Hepatocyte (in vitro differentiated cells): ENCODE measurements around the gene TXN2. TPM values are rescaled to one million over a fixed set of nuclear protein-coding genes. Genes with fewer than 3 reads are reported as not detected.
A peak's percentile ranks its signal among the peaks of the same experiment; 100 is the strongest.

ENCODE experiments used
- DNase-seq: peaks from one replicate; pipeline ENCODE4 v3.0.0-alpha.2; 2016; ENCODE audit warnings: low spot score
- H2AFZ ChIP-seq: fragments of 200-600 bp; sonication (generic); 2 replicates; pipeline ENCODE4 v1.6.0; 2016; ENCODE audit warnings: antibody characterized with exemption, mild to moderate bottlenecking
- H3K27ac ChIP-seq: fragments of 200-600 bp; sonication (generic); 2 replicates; pipeline ENCODE4 v1.5.1; 2016; ENCODE audit warnings: mild to moderate bottlenecking
- H3K27me3 ChIP-seq: fragments of 200-600 bp; sonication (generic); 2 replicates; pipeline ENCODE4 v1.6.1; 2016
- H3K36me3 ChIP-seq: fragments of 200-600 bp; sonication (generic); replicated peaks from 2 replicates; pipeline ENCODE4 v1.5.1; 2016; ENCODE audit warnings: low read depth; ENCODE audit not compliant: insufficient read depth
- H3K4me1 ChIP-seq: fragments of 200-600 bp; sonication (generic); 2 replicates; pipeline ENCODE4 v1.5.1; 2016; ENCODE audit warnings: mild to moderate bottlenecking, moderate library complexity; ENCODE audit not compliant: insufficient read depth
- H3K4me2 ChIP-seq: fragments of 200-600 bp; sonication (generic); 2 replicates; pipeline ENCODE4 v1.6.0; 2016
- H3K4me3 ChIP-seq: fragments of 200-600 bp; sonication (generic); 2 replicates; pipeline ENCODE4 v1.5.1; 2016; ENCODE audit warnings: mild to moderate bottlenecking
- H3K79me2 ChIP-seq: fragments of 200-600 bp; sonication (generic); 2 replicates; pipeline ENCODE4 v1.6.0; 2017; ENCODE audit warnings: mild to moderate bottlenecking
- H3K9me2 ChIP-seq: fragments of 200-600 bp; sonication (generic); replicated peaks from 2 replicates; pipeline ENCODE4 v1.6.0; 2017; ENCODE audit warnings: mild to moderate bottlenecking; ENCODE audit not compliant: insufficient read depth
- H3K9me3 ChIP-seq: fragments of 200-600 bp; sonication (generic); 2 replicates; pipeline ENCODE4 v1.5.1; 2016; ENCODE audit warnings: low read depth, mild to moderate bottlenecking
- H4K20me1 ChIP-seq: fragments of 200-600 bp; sonication (generic); 2 replicates; pipeline ENCODE4 v1.6.0; 2016; ENCODE audit warnings: mild to moderate bottlenecking; ENCODE audit not compliant: insufficient read depth, poor library complexity, severe bottlenecking
- CTCF ChIP-seq: fragments of 200-600 bp; sonication (generic); IDR thresholded peaks from 2 replicates; pipeline ENCODE4 v1.5.1; 2016; ENCODE audit warnings: antibody characterized with exemption, mild to moderate bottlenecking; ENCODE audit not compliant: poor library complexity
- EZH2 ChIP-seq: fragments of 200-600 bp; sonication (generic); IDR thresholded peaks from 2 replicates; pipeline ENCODE4 v1.6.1; 2016; ENCODE audit warnings: antibody characterized with exemption, mild to moderate bottlenecking, borderline replicate concordance
- EZH2phosphoT487 ChIP-seq: fragments of 200-600 bp; sonication (generic); IDR thresholded peaks from one replicate; pipeline ENCODE4 v1.6.1; 2018; ENCODE audit warnings: antibody characterized with exemption, mild to moderate bottlenecking, low read depth, moderate library complexity; ENCODE audit not compliant: unreplicated experiment, severe bottlenecking
- WGBS: methylation state at CpG from one replicate; pipeline ENCODE4 v1.1.6; 2016; ENCODE audit warnings: low lambda C conversion rate; ENCODE audit errors: missing lambda C conversion rate; 5-methylcytosine and 5-hydroxymethylcytosine counted together
- polyA plus RNA-seq: library from polyadenylated mRNA; unstranded; fragments of >200 nt; fragmentation: Nextera tagmentation; extraction: Ambion mirVana; gene quantifications from 2 replicates; pipeline ENCODE4 v1.2.1, GENCODE V29; 2016
- total RNA-seq: library from RNA; depleted of rRNA; stranded (reverse); fragments of >200 nt; gene quantifications from 2 replicates; pipeline ENCODE4 v1.2.3, GENCODE V29; 2014

The TXN2 gene
- total and polyA plus RNA-seq, 2 experiments from 2014 or later: 42.6 to 129 TPM

GRCh38 chr22:36492109-36492508 is 10.7 kb upstream of the TXN2 start:
- no peaks in the 10 kb centered on the region for H4K20me1 ChIP-seq
- no peaks in the 10 kb centered on the region for H3K4me1 ChIP-seq
- H3K9me3 ChIP-seq: no peaks in the 10 kb centered on the region
- H3K36me3 ChIP-seq: no peaks in the 10 kb centered on the region
- TF ChIP-seq CTCF (no peak), EZH2phosphoT487 (no peak), EZH2 (no peak)
- no peak for DNase-seq
- no peak overlapping the region for H3K4me2 ChIP-seq
- H3K27me3 ChIP-seq: no peaks in the 10 kb centered on the region
- H2AFZ ChIP-seq: no peak overlapping the region
- H3K27ac ChIP-seq: no peak overlapping the region
- H3K79me2 ChIP-seq: no peaks in the 10 kb centered on the region
- no peak overlapping the region for H3K4me3 ChIP-seq
- WGBS: 91% methylated on average over 5 of the region's 5 CpGs
- H3K9me2 ChIP-seq: no peaks in the 10 kb centered on the region

GRCh38 chr22:36491155-36491554 is 9.7 kb upstream of the TXN2 start:
- no peaks in the 10 kb centered on the region for H4K20me1 ChIP-seq
- 94% methylated on average over 7 of the region's 7 CpGs for WGBS
- no peak for TF ChIP-seq EZH2phosphoT487
- TF ChIP-seq EZH2: no peak
- no peak for TF ChIP-seq CTCF
- H3K4me2 ChIP-seq: no peak overlapping the region
- no peak overlapping the region for H3K27ac ChIP-seq
- peak; percentile 2 for DNase-seq
- no peaks in the 10 kb centered on the region for H3K4me1 ChIP-seq
- H3K79me2 ChIP-seq: no peaks in the 10 kb centered on the region
- H3K4me3 ChIP-seq: no peak overlapping the region
- no peaks in the 10 kb centered on the region for H3K9me3 ChIP-seq
- H3K36me3 ChIP-seq: no peaks in the 10 kb centered on the region
- H3K27me3 ChIP-seq: no peaks in the 10 kb centered on the region
- H2AFZ ChIP-seq: no peak overlapping the region
- no peaks in the 10 kb centered on the region for H3K9me2 ChIP-seq

- Histone ChIP-seq H3K27me3 (no peaks in the 10 kb centered on the region), H3K4me3 (no peak overlapping the region), H4K20me1 (no peaks in the 10 kb centered on the region), H3K9me2 (no peaks in the 10 kb centered on the region), H3K27ac (no peak overlapping the region), H3K4me1 (no peaks in the 10 kb centered on the region), H3K4me2 (no peak overlapping the region), H3K36me3 (no peaks in the 10 kb centered on the region), H3K9me3 (no peaks in the 10 kb centered on the region), H3K79me2 (no peaks in the 10 kb centered on the region), H2AFZ (no peak overlapping the region)
- TF ChIP-seq CTCF: peak; percentile 67
- no peak for TF ChIP-seq EZH2phosphoT487
- no peak for TF ChIP-seq EZH2
- peak; percentile 80 for DNase-seq
- 70% methylated on average over 13 of the region's 13 CpGs for WGBS
Observed at GRCh38 chr22:36486619-36487384, 5.4 kb upstream of the TXN2 start.
